Muscle layer of duodenum (tissue), 2 donors: ENCODE measurements around the gene RABEPK.
"Not testable (repeated sequence)": the region's sequence is repeated elsewhere in the genome, so short reads cannot be mapped to it uniquely, and the experiment has no call there.

Experiments used
- H3K27ac ChIP-seq: one replicate; pipeline ENCODE4 v1.7.0; 2013; ENCODE audit warnings: mild to moderate bottlenecking, low read length
- H3K27me3 ChIP-seq: one replicate; pipeline ENCODE4 v1.7.0; 2013; ENCODE audit warnings: low read depth, mild to moderate bottlenecking, control low read depth, low read length
- H3K36me3 ChIP-seq, 2 donors: one replicate each; pipeline ENCODE4 v1.7.0; 2013; ENCODE audit warnings: low read length in 2 of 2, control low read depth in 1 of 2, mild to moderate bottlenecking in 1 of 2; ENCODE audit not compliant: insufficient read depth in 2 of 2, control insufficient read depth in 1 of 2
- H3K4me1 ChIP-seq, 2 donors: one replicate each; pipeline ENCODE4 v1.7.0; 2013; ENCODE audit warnings: low read length in 2 of 2, mild to moderate bottlenecking in 2 of 2, control low read depth in 1 of 2, moderate library complexity in 1 of 2; ENCODE audit not compliant: insufficient read depth in 2 of 2, control insufficient read depth in 1 of 2
- H3K4me3 ChIP-seq, 2 donors: one replicate each; pipeline ENCODE4 v1.7.0; 2013; ENCODE audit warnings: low read length in 2 of 2, low read depth in 1 of 2, mild to moderate bottlenecking in 1 of 2
- H3K9me3 ChIP-seq, 2 donors: one replicate each; pipeline ENCODE4 v1.7.0; 2013; ENCODE audit warnings: low read length in 2 of 2, control low read depth in 1 of 2, mild to moderate bottlenecking in 1 of 2; ENCODE audit not compliant: control insufficient read depth in 1 of 2
- donor health status: healthy.

RABEPK gene

GRCh38 chr9:125202846-125203618 is 2.7 kb downstream of the RABEPK start:
- Histone ChIP-seq H3K9me3 (no peaks in the 10 kb centered on the region), H3K36me3 (peaks cover 16 to 26% of the 10 kb centered on the region in 2 donors), H3K27ac (no peak overlapping the region), H3K4me3 (no peak overlapping the region), H3K4me1 (peaks cover 0 to 12% of the 10 kb centered on the region in 2 donors), H3K27me3 (no peaks in the 10 kb centered on the region)

- H3K27me3 ChIP-seq: no peaks in the 10 kb centered on the region
- no peak overlapping the region for H3K27ac ChIP-seq
- no peaks in the 10 kb centered on the region for H3K9me3 ChIP-seq
- H3K4me1 ChIP-seq: peaks cover 0 to 7% of the 10 kb centered on the region in 2 donors
- H3K36me3 ChIP-seq: peaks cover 16 to 29% of the 10 kb centered on the region in 2 donors
- H3K4me3 ChIP-seq: no peak overlapping the region
These were observed 4.1 kb downstream of the RABEPK start for GRCh38 chr9:125204477-125204876.

GRCh38 chr9:125214186-125214585 is 13.8 kb downstream of the RABEPK start:
- H3K4me3 ChIP-seq: no peak overlapping the region
- H3K4me1 ChIP-seq: no peaks in the 10 kb centered on the region
- H3K27me3 ChIP-seq: no peaks in the 10 kb centered on the region
- no peak overlapping the region for H3K27ac ChIP-seq
- H3K36me3 ChIP-seq: peaks cover 4 to 26% of the 10 kb centered on the region in 2 donors
- H3K9me3 ChIP-seq: no peaks in the 10 kb centered on the region

GRCh38 chr9:125218621-125219020 is 18.3 kb downstream of the RABEPK start:
- Histone ChIP-seq H3K4me3 (no peak overlapping the region), H3K9me3 (no peaks in the 10 kb centered on the region), H3K27me3 (no peaks in the 10 kb centered on the region), H3K27ac (no peak overlapping the region), H3K4me1 (no peaks in the 10 kb centered on the region), H3K36me3 (peaks cover 0 to 21% of the 10 kb centered on the region in 2 donors)

- not testable (repeated sequence) for H3K4me3 ChIP-seq, H3K27ac ChIP-seq, H3K4me1 ChIP-seq, H3K27me3 ChIP-seq, H3K9me3 ChIP-seq
- peaks cover 0 to 32% of the 10 kb centered on the region in 2 donors for H3K36me3 ChIP-seq
These were observed 24.5 kb downstream of the RABEPK start for GRCh38 chr9:125224858-125225257.

GRCh38 chr9:125227761-125228160 is 27.4 kb downstream of the RABEPK start:
- Histone ChIP-seq H3K27ac (no peak overlapping the region), H3K4me3 (no peak overlapping the region), H3K4me1 (no peaks in the 10 kb centered on the region), H3K9me3 (no peaks in the 10 kb centered on the region), H3K36me3 (peaks cover 0 to 38% of the 10 kb centered on the region in 2 donors), H3K27me3 (no peaks in the 10 kb centered on the region)

GRCh38 chr9:125233678-125234077 is 33.3 kb downstream of the RABEPK start:
- peaks cover 27 to 60% of the 10 kb centered on the region in 2 donors for H3K36me3 ChIP-seq
- peak overlapping the region; percentile 63 for H3K27ac ChIP-seq
- H3K9me3 ChIP-seq: no peaks in the 10 kb centered on the region

GRCh38 chr9:125234099-125234498 is 33.8 kb downstream of the RABEPK start:
- Histone ChIP-seq H3K4me1 (peaks cover 19 to 41% of the 10 kb centered on the region in 2 donors), H3K27ac (peak overlapping the region; percentile 63), H3K36me3 (peaks cover 32 to 63% of the 10 kb centered on the region in 2 donors)
- H3K27me3 ChIP-seq, H3K4me3 ChIP-seq, H3K9me3 ChIP-seq: not testable (repeated sequence)

More at GRCh38 chr9:125233678-125234077, 33.3 kb downstream of the RABEPK start:
- H3K4me3 ChIP-seq: no peak overlapping the region
- H3K4me1 ChIP-seq: peaks cover 14 to 37% of the 10 kb centered on the region in 2 donors
- H3K27me3 ChIP-seq: no peaks in the 10 kb centered on the region

- peaks cover 35 to 56% of the 10 kb centered on the region in 2 donors for H3K36me3 ChIP-seq
- no peak overlapping the region for H3K4me3 ChIP-seq
- H3K4me1 ChIP-seq: peaks cover 21 to 50% of the 10 kb centered on the region in 2 donors
- H3K9me3 ChIP-seq: no peaks in the 10 kb centered on the region
- H3K27me3 ChIP-seq: no peaks in the 10 kb centered on the region
- H3K27ac ChIP-seq: no peak overlapping the region
These were observed 35.6 kb downstream of the RABEPK start for GRCh38 chr9:125235804-125236519.

- Histone ChIP-seq H3K36me3 (peaks cover 35 to 55% of the 10 kb centered on the region in 2 donors), H3K4me1 (peaks cover 21 to 50% of the 10 kb centered on the region in 2 donors)
- H3K4me3 ChIP-seq, H3K27ac ChIP-seq, H3K9me3 ChIP-seq, H3K27me3 ChIP-seq: not testable (repeated sequence)
These were observed 36.3 kb downstream of the RABEPK start for GRCh38 chr9:125236520-125237159.
